Measurements from ENCODE around the gene PARN.
"Not testable (repeated sequence)": the region's sequence is repeated elsewhere in the genome, so short reads cannot be mapped to it uniquely, and the experiment has no call there.

The PARN gene

GRCh38 chr16:14428971-14429637 is 201.0 kb downstream of the PARN start:
- H3K4me3 ChIP-seq (ENCODE audit: extremely low read depth, insufficient read depth, low read length, poor library complexity, severe bottlenecking); H3K27ac ChIP-seq (ENCODE audit: low read depth, low read length, severe bottlenecking); H3K9me3 ChIP-seq (ENCODE audit: control insufficient read depth, low read length); H3K36me3 ChIP-seq (ENCODE audit: control insufficient read depth, insufficient read depth, low read length); H3K4me1 ChIP-seq (ENCODE audit: control insufficient read depth, insufficient read depth, low read length, poor library complexity, severe bottlenecking): not testable (repeated sequence)
- WGBS, 2 experiments (ENCODE audit: insufficient coverage in 2 of 2): 93 to 96% methylated on average over 9 to 12 of the region's 14 CpGs

- H3K4me1 ChIP-seq (ENCODE audit: control insufficient read depth, insufficient read depth, low read length, poor library complexity, severe bottlenecking): peaks cover 13% of the 10 kb centered on the region
- no peak overlapping the region for H3K27ac ChIP-seq (ENCODE audit: low read depth, low read length, severe bottlenecking)
- WGBS, 2 experiments (ENCODE audit: insufficient coverage in 2 of 2): 80 to 86% methylated on average over 1 of the region's 4 CpGs
- H3K9me3 ChIP-seq (ENCODE audit: control insufficient read depth, low read length): no peaks in the 10 kb centered on the region
- H3K36me3 ChIP-seq (ENCODE audit: control insufficient read depth, insufficient read depth, low read length): no peaks in the 10 kb centered on the region
- H3K4me3 ChIP-seq (ENCODE audit: extremely low read depth, insufficient read depth, low read length, poor library complexity, severe bottlenecking): no peak overlapping the region
These were observed 202.0 kb downstream of the PARN start for GRCh38 chr16:14428043-14428442.

GRCh38 chr16:14427371-14427948 is 202.6 kb downstream of the PARN start:
- Histone ChIP-seq H3K27ac (ENCODE audit: low read depth, low read length, severe bottlenecking) (peak overlapping the region; percentile 16), H3K4me3 (ENCODE audit: extremely low read depth, insufficient read depth, low read length, poor library complexity, severe bottlenecking) (no peak overlapping the region), H3K9me3 (ENCODE audit: control insufficient read depth, low read length) (no peaks in the 10 kb centered on the region), H3K4me1 (ENCODE audit: control insufficient read depth, insufficient read depth, low read length, poor library complexity, severe bottlenecking) (peaks cover 13% of the 10 kb centered on the region), H3K36me3 (ENCODE audit: control insufficient read depth, insufficient read depth, low read length) (no peaks in the 10 kb centered on the region)
- 78 to 82% methylated on average over 5 to 7 of the region's 9 CpGs for WGBS, 2 experiments (ENCODE audit: insufficient coverage in 2 of 2)

- H3K4me1 ChIP-seq (ENCODE audit: control insufficient read depth, insufficient read depth, low read length, poor library complexity, severe bottlenecking): peaks cover 13% of the 10 kb centered on the region
- no peak overlapping the region for H3K27ac ChIP-seq (ENCODE audit: low read depth, low read length, severe bottlenecking)
- no peak overlapping the region for H3K4me3 ChIP-seq (ENCODE audit: extremely low read depth, insufficient read depth, low read length, poor library complexity, severe bottlenecking)
- H3K36me3 ChIP-seq (ENCODE audit: control insufficient read depth, insufficient read depth, low read length): no peaks in the 10 kb centered on the region
- WGBS, 2 experiments (ENCODE audit: insufficient coverage in 2 of 2): 100% methylated on average over 3 to 4 of the region's 4 CpGs
- no peaks in the 10 kb centered on the region for H3K9me3 ChIP-seq (ENCODE audit: control insufficient read depth, low read length)
These were observed 205.5 kb downstream of the PARN start for GRCh38 chr16:14424595-14424994.

GRCh38 chr16:14423344-14423743 is 206.7 kb downstream of the PARN start:
- no peaks in the 10 kb centered on the region for H3K36me3 ChIP-seq (ENCODE audit: control insufficient read depth, insufficient read depth, low read length)

GRCh38 chr16:14420721-14421488 is 209.2 kb downstream of the PARN start:
- Histone ChIP-seq H3K4me3 (ENCODE audit: extremely low read depth, insufficient read depth, low read length, poor library complexity, severe bottlenecking) (no peak overlapping the region), H3K36me3 (ENCODE audit: control insufficient read depth, insufficient read depth, low read length) (no peaks in the 10 kb centered on the region), H3K4me1 (ENCODE audit: control insufficient read depth, insufficient read depth, low read length, poor library complexity, severe bottlenecking) (peaks cover 4% of the 10 kb centered on the region), H3K27ac (ENCODE audit: low read depth, low read length, severe bottlenecking) (no peak overlapping the region), H3K9me3 (ENCODE audit: control insufficient read depth, low read length) (no peaks in the 10 kb centered on the region)
- 90 to 93% methylated on average over 18 of the region's 18 CpGs for WGBS, 2 experiments (ENCODE audit: insufficient coverage in 2 of 2)

More at GRCh38 chr16:14423344-14423743, 206.7 kb downstream of the PARN start:
- Histone ChIP-seq H3K9me3 (ENCODE audit: control insufficient read depth, low read length) (no peaks in the 10 kb centered on the region), H3K4me1 (ENCODE audit: control insufficient read depth, insufficient read depth, low read length, poor library complexity, severe bottlenecking) (peaks cover 13% of the 10 kb centered on the region), H3K4me3 (ENCODE audit: extremely low read depth, insufficient read depth, low read length, poor library complexity, severe bottlenecking) (no peak overlapping the region), H3K27ac (ENCODE audit: low read depth, low read length, severe bottlenecking) (no peak overlapping the region)
- 90 to 100% methylated on average over 2 to 3 of the region's 4 CpGs for WGBS, 2 experiments (ENCODE audit: insufficient coverage in 2 of 2)

- not testable (repeated sequence) for H3K36me3 ChIP-seq (ENCODE audit: control insufficient read depth, insufficient read depth, low read length); H3K4me1 ChIP-seq (ENCODE audit: control insufficient read depth, insufficient read depth, low read length, poor library complexity, severe bottlenecking); H3K27ac ChIP-seq (ENCODE audit: low read depth, low read length, severe bottlenecking); H3K9me3 ChIP-seq (ENCODE audit: control insufficient read depth, low read length); H3K4me3 ChIP-seq (ENCODE audit: extremely low read depth, insufficient read depth, low read length, poor library complexity, severe bottlenecking)
- WGBS, 2 experiments (ENCODE audit: insufficient coverage in 2 of 2): 95 to 96% methylated on average over 3 to 4 of the region's 4 CpGs
These were observed 209.8 kb downstream of the PARN start for GRCh38 chr16:14420243-14420642.

- H3K9me3 ChIP-seq (ENCODE audit: control insufficient read depth, low read length): no peaks in the 10 kb centered on the region
- 80 to 96% methylated on average over 1 to 2 of the region's 3 CpGs for WGBS, 2 experiments (ENCODE audit: insufficient coverage in 2 of 2)
- no peak overlapping the region for H3K4me3 ChIP-seq (ENCODE audit: extremely low read depth, insufficient read depth, low read length, poor library complexity, severe bottlenecking)
- H3K27ac ChIP-seq (ENCODE audit: low read depth, low read length, severe bottlenecking): no peak overlapping the region
- peaks cover 4% of the 10 kb centered on the region for H3K4me1 ChIP-seq (ENCODE audit: control insufficient read depth, insufficient read depth, low read length, poor library complexity, severe bottlenecking)
- H3K36me3 ChIP-seq (ENCODE audit: control insufficient read depth, insufficient read depth, low read length): no peaks in the 10 kb centered on the region
These were observed 210.2 kb downstream of the PARN start for GRCh38 chr16:14419817-14420216.

- Histone ChIP-seq H3K36me3 (ENCODE audit: control insufficient read depth, insufficient read depth, low read length) (no peaks in the 10 kb centered on the region), H3K4me3 (ENCODE audit: extremely low read depth, insufficient read depth, low read length, poor library complexity, severe bottlenecking) (no peak overlapping the region), H3K27ac (ENCODE audit: low read depth, low read length, severe bottlenecking) (no peak overlapping the region), H3K9me3 (ENCODE audit: control insufficient read depth, low read length) (no peaks in the 10 kb centered on the region), H3K4me1 (ENCODE audit: control insufficient read depth, insufficient read depth, low read length, poor library complexity, severe bottlenecking) (peaks cover 4% of the 10 kb centered on the region)
- WGBS, 2 experiments (ENCODE audit: insufficient coverage in 2 of 2): 86 to 91% methylated on average over 5 to 6 of the region's 6 CpGs
These were observed 211.2 kb downstream of the PARN start for GRCh38 chr16:14418795-14419225.

GRCh38 chr16:14416184-14416583 is 213.9 kb downstream of the PARN start:
- no peaks in the 10 kb centered on the region for H3K9me3 ChIP-seq (ENCODE audit: control insufficient read depth, low read length)
- H3K4me1 ChIP-seq (ENCODE audit: control insufficient read depth, insufficient read depth, low read length, poor library complexity, severe bottlenecking): no peaks in the 10 kb centered on the region
- no peak overlapping the region for H3K27ac ChIP-seq (ENCODE audit: low read depth, low read length, severe bottlenecking)
- no peaks in the 10 kb centered on the region for H3K36me3 ChIP-seq (ENCODE audit: control insufficient read depth, insufficient read depth, low read length)
- H3K4me3 ChIP-seq (ENCODE audit: extremely low read depth, insufficient read depth, low read length, poor library complexity, severe bottlenecking): no peak overlapping the region
- 96 to 100% methylated on average over 3 of the region's 3 CpGs for WGBS, 2 experiments (ENCODE audit: insufficient coverage in 2 of 2)

GRCh38 chr16:14415291-14415690 is 214.8 kb downstream of the PARN start:
- Histone ChIP-seq H3K36me3 (ENCODE audit: control insufficient read depth, insufficient read depth, low read length) (no peaks in the 10 kb centered on the region), H3K4me3 (ENCODE audit: extremely low read depth, insufficient read depth, low read length, poor library complexity, severe bottlenecking) (no peak overlapping the region), H3K27ac (ENCODE audit: low read depth, low read length, severe bottlenecking) (no peak overlapping the region), H3K4me1 (ENCODE audit: control insufficient read depth, insufficient read depth, low read length, poor library complexity, severe bottlenecking) (no peaks in the 10 kb centered on the region), H3K9me3 (ENCODE audit: control insufficient read depth, low read length) (no peaks in the 10 kb centered on the region)
- 93 to 94% methylated on average over 5 to 7 of the region's 7 CpGs for WGBS, 2 experiments (ENCODE audit: insufficient coverage in 2 of 2)

All from mesodermal cell (in vitro differentiated cells).